SK-N-SH treated with all-trans-retinoic acid at 6 μM for 48 hours (cell line): ENCODE results near the gene LRRC37A.
"Not testable (repeated sequence)": the region's sequence is repeated elsewhere in the genome, so short reads cannot be mapped to it uniquely, and the experiment has no call there.

Source experiments
- OSR1 ChIP-seq: fragments of 250-450 bp; sonication (Bioruptor Pico); IDR thresholded peaks from 2 replicates; pipeline ENCODE4 v1.8.0; 2022; ENCODE audit warnings: moderate library complexity, mild to moderate bottlenecking, inconsistent platforms
- PATZ1 ChIP-seq: fragments of 250-450 bp; sonication (Bioruptor Pico); IDR thresholded peaks from 2 replicates; pipeline ENCODE4 v1.8.0; 2020; ENCODE audit warnings: mild to moderate bottlenecking, moderate library complexity, borderline replicate concordance
- SNAI2 ChIP-seq: fragments of 250-450 bp; sonication (Bioruptor Pico); IDR thresholded peaks from 2 replicates; pipeline ENCODE4 v1.5.0; 2020; ENCODE audit warnings: mild to moderate bottlenecking, moderate library complexity
- ZFP3 ChIP-seq: fragments of 250-450 bp; sonication (Bioruptor Pico); IDR thresholded peaks from 2 replicates; pipeline ENCODE4 v1.5.0; 2020; ENCODE audit warnings: mild to moderate bottlenecking, moderate library complexity

- TF ChIP-seq PATZ1, SNAI2, OSR1, ZFP3 (CRISPR knock-in tag): not testable (repeated sequence)
Measured at GRCh38 chr17:46361755-46362154, 66.8 kb downstream of the LRRC37A start, which contains the start of gene ARL17B.
